IgD-negative memory B cell (primary cell): ENCODE measurements around the gene NRSN1. TPM values are rescaled to one million over a fixed set of nuclear protein-coding genes. Genes with fewer than 3 reads are reported as not detected.
"Not testable (repeated sequence)": the region's sequence is repeated elsewhere in the genome, so short reads cannot be mapped to it uniquely, and the experiment has no call there.

ENCODE experiments used
- H3K27ac Mint-ChIP-seq, 3 donors: one replicate each; pipeline ENCODE4 v1.8.0; 2020 to 2022; ENCODE audit warnings: mild to moderate bottlenecking in 3 of 3, mixed read lengths in 3 of 3, moderate library complexity in 1 of 3
- H3K27me3 Mint-ChIP-seq: one replicate; pipeline ENCODE4 v1.8.0; 2021; ENCODE audit warnings: mixed read lengths
- H3K36me3 Mint-ChIP-seq: one replicate; pipeline ENCODE4 v1.8.0; 2020; ENCODE audit warnings: mild to moderate bottlenecking, mixed read lengths
- H3K4me1 Mint-ChIP-seq, 3 donors: one replicate each; pipeline ENCODE4 v1.8.0; 2020 to 2022; ENCODE audit warnings: mixed read lengths in 3 of 3, mild to moderate bottlenecking in 1 of 3
- H3K4me3 Mint-ChIP-seq, 4 donors: one replicate each; pipeline ENCODE4 v1.8.0; 2020 to 2022; ENCODE audit warnings: mild to moderate bottlenecking in 4 of 4, mixed read lengths in 4 of 4, moderate library complexity in 3 of 4
- H3K9me3 Mint-ChIP-seq, 3 donors: one replicate each; pipeline ENCODE4 v1.8.0; 2020 to 2021; ENCODE audit warnings: mixed read lengths in 3 of 3, mild to moderate bottlenecking in 1 of 3
- polyA plus RNA-seq: library from polyadenylated mRNA; unstranded; fragments of 300-500 nt; fragmentation: Illumina TruSeq; gene quantifications from one replicate; pipeline ENCODE4 v1.2.3, GENCODE V29; 2021

Gene NRSN1
- polyA plus RNA-seq, 1 donor from 2014 or later = not detected

DNA sequence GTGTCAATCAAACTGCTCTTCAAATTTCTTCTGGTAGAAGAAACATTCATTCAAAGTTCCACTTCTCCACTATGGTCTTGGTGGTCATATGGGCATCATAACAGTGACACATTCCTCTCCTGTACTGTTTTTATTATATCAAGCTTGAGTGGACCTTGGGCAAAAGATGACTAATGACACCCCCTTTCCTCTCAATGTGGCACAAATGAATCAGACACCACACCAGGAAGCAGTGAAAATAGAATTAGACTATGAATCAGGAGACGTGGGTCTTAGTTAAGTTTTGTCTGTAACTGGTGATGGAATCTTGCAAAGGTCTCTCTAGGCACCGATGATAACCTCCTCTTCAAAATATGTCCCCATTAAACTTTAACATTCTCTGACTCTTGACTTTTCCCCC, 9.0 kb upstream of the NRSN1 start:
- Mint-ChIP-seq H3K4me3 (no peak overlapping the region), H3K4me1 (peaks cover 0 to 2% (median 0%) of the 10 kb centered on the region in 3 donors), H3K27ac (no peak overlapping the region), H3K27me3 (no peaks in the 10 kb centered on the region), H3K9me3 (peaks cover 0 to 6% (median 0%) of the 10 kb centered on the region in 3 donors), H3K36me3 (no peaks in the 10 kb centered on the region)

DNA sequence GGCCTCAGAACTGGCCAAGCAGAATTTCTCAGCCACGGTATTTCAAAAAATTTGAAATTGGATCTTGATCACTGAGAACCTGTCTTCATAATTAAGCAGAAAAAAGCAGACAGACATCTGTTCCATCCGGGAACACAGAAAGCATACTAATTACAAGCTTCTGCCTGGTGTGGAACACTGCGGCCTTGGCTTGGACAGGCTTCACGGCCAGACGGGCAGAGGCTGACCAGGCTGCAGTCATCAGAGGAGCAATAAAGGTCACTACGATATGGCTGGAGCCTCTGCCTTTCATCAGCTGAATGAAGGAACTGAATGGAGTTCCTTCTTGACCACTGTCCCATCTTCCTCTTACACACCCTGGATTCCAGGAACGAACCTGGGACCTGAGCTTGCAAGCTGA, 3.9 kb upstream of the NRSN1 start:
- H3K4me3 Mint-ChIP-seq = no peak overlapping the region
- H3K27ac Mint-ChIP-seq = no peak overlapping the region
- H3K36me3 Mint-ChIP-seq = no peaks in the 10 kb centered on the region
- peaks cover 14% of the 10 kb centered on the region for H3K27me3 Mint-ChIP-seq
- peaks cover 0 to 14% (median 2%) of the 10 kb centered on the region in 3 donors for H3K9me3 Mint-ChIP-seq
- H3K4me1 Mint-ChIP-seq = peaks cover 0 to 2% (median 0%) of the 10 kb centered on the region in 3 donors

DNA sequence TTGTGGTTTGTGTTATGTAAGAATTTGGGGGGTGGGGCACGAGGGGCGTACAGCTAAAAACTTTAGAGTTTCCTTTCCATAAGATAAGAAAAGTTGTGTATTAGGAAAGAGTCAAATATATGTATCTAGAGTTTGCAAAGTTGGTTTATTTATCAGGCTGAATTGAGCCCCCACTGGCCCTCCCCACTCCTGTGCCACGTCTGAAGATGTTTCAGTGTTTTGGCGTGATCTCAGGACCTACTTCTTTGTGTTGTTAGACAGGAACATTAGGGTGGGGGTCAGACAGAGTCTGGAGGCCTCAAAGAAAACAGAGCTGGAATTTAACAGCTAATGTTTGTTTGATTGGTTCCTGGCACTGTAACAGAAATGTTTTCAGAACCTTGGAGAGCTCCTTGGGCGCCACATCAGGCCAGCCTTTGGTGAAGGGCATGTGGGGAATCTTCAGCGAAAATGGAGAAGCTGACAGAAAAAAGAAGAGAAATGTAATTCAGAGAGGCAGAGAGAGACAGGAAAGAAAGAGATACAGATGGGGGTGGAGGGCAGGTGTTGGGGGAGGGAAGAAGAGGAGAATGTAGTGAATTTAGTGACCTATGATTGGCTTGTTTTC, 674 bp downstream of the NRSN1 start:
- Mint-ChIP-seq H3K9me3 (peaks cover 0 to 9% (median 3%) of the 10 kb centered on the region in 3 donors), H3K4me3 (no peak overlapping the region), H3K27ac (no peak overlapping the region), H3K27me3 (peaks cover 14% of the 10 kb centered on the region), H3K4me1 (no peaks in the 10 kb centered on the region), H3K36me3 (no peaks in the 10 kb centered on the region)

DNA sequence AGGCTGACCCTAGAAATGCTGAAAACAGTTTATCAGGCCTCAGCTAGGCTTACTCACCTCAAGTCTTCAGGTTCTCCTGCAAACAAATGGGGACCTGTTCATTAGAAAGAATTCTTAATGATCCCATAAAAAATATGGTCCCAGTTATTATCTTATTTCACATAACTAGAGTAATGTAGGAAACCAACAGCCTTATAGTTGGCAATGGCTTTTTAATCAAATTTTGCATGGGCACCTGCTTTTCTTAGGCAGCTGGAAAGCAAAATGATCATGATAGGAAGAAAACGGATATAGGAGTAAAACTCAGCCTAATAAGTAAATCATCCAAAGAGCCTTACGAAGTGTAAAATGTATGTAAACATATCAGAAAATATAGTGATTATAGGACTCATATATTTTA, 1.3 kb downstream of the NRSN1 start:
- H3K9me3 Mint-ChIP-seq = peaks cover 0 to 9% (median 3%) of the 10 kb centered on the region in 3 donors
- H3K4me3 Mint-ChIP-seq = no peak overlapping the region

GRCh38 chr6:24131751-24132150, 5.7 kb downstream of the NRSN1 start:
- no peaks in the 10 kb centered on the region for H3K27me3 Mint-ChIP-seq
- H3K4me1 Mint-ChIP-seq = no peaks in the 10 kb centered on the region
- no peak overlapping the region for H3K4me3 Mint-ChIP-seq
- peaks cover 0 to 2% (median 1%) of the 10 kb centered on the region in 3 donors for H3K9me3 Mint-ChIP-seq
- no peaks in the 10 kb centered on the region for H3K36me3 Mint-ChIP-seq
- H3K27ac Mint-ChIP-seq = no peak overlapping the region

More for the DNA sequence above, 1.3 kb downstream of the NRSN1 start:
- H3K27ac Mint-ChIP-seq = no peak overlapping the region
- H3K27me3 Mint-ChIP-seq = peaks cover 11% of the 10 kb centered on the region
- H3K4me1 Mint-ChIP-seq = no peaks in the 10 kb centered on the region
- no peaks in the 10 kb centered on the region for H3K36me3 Mint-ChIP-seq

GRCh38 chr6:24139080-24139479, 13.1 kb downstream of the NRSN1 start:
- no peaks in the 10 kb centered on the region for H3K36me3 Mint-ChIP-seq

DNA sequence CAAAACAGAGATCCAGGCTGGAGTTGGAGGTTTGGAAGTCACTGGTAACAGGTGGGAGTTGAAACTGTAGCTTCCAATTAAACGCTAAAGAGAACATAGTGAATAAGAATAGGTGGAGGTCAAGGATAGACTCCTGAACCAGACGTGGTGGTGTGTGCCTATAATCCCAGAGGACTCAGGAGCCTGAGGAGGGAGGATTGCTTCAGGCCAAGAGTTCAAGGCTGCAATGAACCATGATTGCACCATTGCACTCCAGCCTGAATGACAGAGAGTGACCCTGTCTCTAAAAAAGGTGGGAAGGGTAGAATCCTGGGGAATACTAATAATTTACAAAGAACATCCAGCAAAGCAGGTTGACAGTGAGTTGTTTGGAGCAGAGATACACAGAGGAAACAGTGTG, 13.6 kb downstream of the NRSN1 start:
- Mint-ChIP-seq H3K4me1 (peaks cover 0 to 3% (median 0%) of the 10 kb centered on the region in 3 donors), H3K9me3 (peaks cover 0 to 8% (median 0%) of the 10 kb centered on the region in 3 donors), H3K36me3 (no peaks in the 10 kb centered on the region), H3K27ac (no peak overlapping the region), H3K27me3 (peaks cover 2% of the 10 kb centered on the region), H3K4me3 (no peak overlapping the region)

More at GRCh38 chr6:24139080-24139479, 13.1 kb downstream of the NRSN1 start:
- Mint-ChIP-seq H3K27me3 (peaks cover 2% of the 10 kb centered on the region), H3K27ac (no peak overlapping the region), H3K9me3 (peaks cover 0 to 8% (median 0%) of the 10 kb centered on the region in 3 donors), H3K4me3 (no peak overlapping the region), H3K4me1 (peaks cover 0 to under 1% (median 0%) of the 10 kb centered on the region in 3 donors)

- Mint-ChIP-seq H3K36me3 (no peaks in the 10 kb centered on the region), H3K4me1 (peaks cover 0 to 3% (median 0%) of the 10 kb centered on the region in 3 donors), H3K27me3 (peaks cover 2% of the 10 kb centered on the region), H3K4me3 (no peak overlapping the region), H3K9me3 (peaks cover 0 to 8% (median 0%) of the 10 kb centered on the region in 3 donors), H3K27ac (no peak overlapping the region)
These were observed 14.6 kb downstream of the NRSN1 start for GRCh38 chr6:24140591-24140990.

DNA sequence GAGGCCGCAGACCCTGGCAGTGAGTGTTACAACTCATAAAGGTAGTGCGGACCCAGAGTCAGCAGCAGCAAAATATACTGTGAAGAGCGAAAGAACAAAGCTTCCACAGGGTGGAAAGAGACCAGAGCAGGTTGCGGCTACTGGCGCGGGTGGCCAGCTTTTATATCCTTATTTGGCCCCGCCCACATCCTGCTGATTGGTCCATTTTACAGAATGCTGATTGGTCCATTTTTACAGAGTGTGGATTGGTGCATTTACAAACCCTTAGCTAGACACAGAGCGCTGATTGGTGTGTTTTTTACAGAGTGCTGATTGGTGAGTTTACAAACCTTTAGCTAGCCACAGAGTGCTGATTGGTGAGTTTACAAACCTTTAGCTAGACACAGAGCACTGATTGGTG, 16.7 kb downstream of the NRSN1 start:
- H3K4me1 Mint-ChIP-seq = not testable (repeated sequence)

GRCh38 chr6:24145690-24146131, 19.7 kb downstream of the NRSN1 start:
- Mint-ChIP-seq H3K36me3 (no peaks in the 10 kb centered on the region), H3K4me1 (peaks cover 0 to 3% (median 0%) of the 10 kb centered on the region in 3 donors)

More for the DNA sequence above, 16.7 kb downstream of the NRSN1 start:
- H3K4me3 Mint-ChIP-seq, H3K27me3 Mint-ChIP-seq, H3K27ac Mint-ChIP-seq, H3K9me3 Mint-ChIP-seq, H3K36me3 Mint-ChIP-seq: not testable (repeated sequence)

GRCh38 chr6:24146871-24147270, 20.9 kb downstream of the NRSN1 start:
- H3K27me3 Mint-ChIP-seq = no peaks in the 10 kb centered on the region
- peaks cover 0 to 3% (median 0%) of the 10 kb centered on the region in 3 donors for H3K4me1 Mint-ChIP-seq

More at GRCh38 chr6:24145690-24146131, 19.7 kb downstream of the NRSN1 start:
- H3K27ac Mint-ChIP-seq = no peak overlapping the region
- no peaks in the 10 kb centered on the region for H3K9me3 Mint-ChIP-seq
- H3K4me3 Mint-ChIP-seq = no peak overlapping the region
- H3K27me3 Mint-ChIP-seq = peaks cover 2% of the 10 kb centered on the region

DNA sequence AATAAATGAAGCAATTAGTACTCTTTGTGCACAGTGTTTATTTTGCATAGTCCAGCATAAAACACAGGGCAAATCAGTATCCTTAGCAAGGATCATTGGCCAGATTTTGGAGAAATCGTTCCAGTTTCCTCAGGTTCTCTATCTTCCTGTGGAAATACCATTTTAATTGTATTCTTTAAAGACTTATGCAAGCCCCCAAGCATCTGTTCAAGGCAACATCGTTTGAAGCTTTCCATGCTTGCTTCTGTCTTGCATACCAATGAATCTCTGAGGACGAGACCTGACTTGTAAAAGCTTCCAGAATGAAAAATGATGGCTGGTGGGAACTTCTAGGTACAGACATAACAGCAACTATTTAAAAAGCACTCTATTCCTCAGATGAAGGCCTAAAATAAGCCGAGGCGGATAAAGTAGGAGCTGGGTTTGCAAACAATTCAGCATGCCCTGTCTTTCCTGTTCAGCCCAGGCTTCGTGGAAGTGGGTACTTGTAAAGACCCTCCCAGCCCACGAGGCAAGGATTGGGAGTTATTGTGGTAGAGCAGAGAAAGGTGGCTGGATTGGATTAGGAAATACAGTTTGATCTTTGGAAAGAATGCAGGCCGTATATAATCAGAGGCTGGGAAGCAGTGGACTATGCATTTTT, 21.6 kb downstream of the NRSN1 start:
- Mint-ChIP-seq H3K4me3 (no peak overlapping the region), H3K27me3 (no peaks in the 10 kb centered on the region), H3K27ac (no peak overlapping the region), H3K9me3 (no peaks in the 10 kb centered on the region), H3K36me3 (no peaks in the 10 kb centered on the region), H3K4me1 (peaks cover 0 to 3% (median 0%) of the 10 kb centered on the region in 3 donors)

More at GRCh38 chr6:24146871-24147270, 20.9 kb downstream of the NRSN1 start:
- no peak overlapping the region for H3K4me3 Mint-ChIP-seq
- no peak overlapping the region for H3K27ac Mint-ChIP-seq
- no peaks in the 10 kb centered on the region for H3K9me3 Mint-ChIP-seq
- H3K36me3 Mint-ChIP-seq = no peaks in the 10 kb centered on the region

DNA sequence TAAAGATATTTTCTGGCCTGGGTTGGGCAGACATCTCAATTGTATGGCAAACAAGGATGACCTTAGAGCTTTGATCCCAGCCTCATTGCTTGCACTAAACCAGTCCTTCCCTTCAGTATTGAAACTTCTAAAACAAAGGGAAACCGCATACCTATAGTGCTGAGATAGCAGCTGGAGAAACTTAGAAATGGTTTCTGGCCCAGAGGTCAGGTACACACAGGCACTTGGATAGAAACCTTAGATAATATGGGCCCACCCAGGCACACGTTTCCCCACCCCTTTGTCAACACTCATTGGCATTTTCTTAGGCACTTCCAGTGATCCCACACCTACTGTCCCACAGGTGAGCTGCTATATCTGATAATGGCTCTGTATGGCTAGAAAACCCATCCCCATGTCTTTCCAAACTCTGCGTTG, 22.1 kb downstream of the NRSN1 start:
- Mint-ChIP-seq H3K27ac (no peak overlapping the region), H3K9me3 (no peaks in the 10 kb centered on the region), H3K27me3 (no peaks in the 10 kb centered on the region), H3K36me3 (no peaks in the 10 kb centered on the region), H3K4me1 (peaks cover 0 to 3% (median 0%) of the 10 kb centered on the region in 3 donors), H3K4me3 (no peak overlapping the region)

GRCh38 chr6:24148684-24149083, 22.7 kb downstream of the NRSN1 start:
- Mint-ChIP-seq H3K36me3 (no peaks in the 10 kb centered on the region), H3K4me3 (no peak overlapping the region), H3K9me3 (no peaks in the 10 kb centered on the region), H3K27ac (no peak overlapping the region), H3K27me3 (no peaks in the 10 kb centered on the region), H3K4me1 (peaks cover 0 to 3% (median 0%) of the 10 kb centered on the region in 3 donors)

DNA sequence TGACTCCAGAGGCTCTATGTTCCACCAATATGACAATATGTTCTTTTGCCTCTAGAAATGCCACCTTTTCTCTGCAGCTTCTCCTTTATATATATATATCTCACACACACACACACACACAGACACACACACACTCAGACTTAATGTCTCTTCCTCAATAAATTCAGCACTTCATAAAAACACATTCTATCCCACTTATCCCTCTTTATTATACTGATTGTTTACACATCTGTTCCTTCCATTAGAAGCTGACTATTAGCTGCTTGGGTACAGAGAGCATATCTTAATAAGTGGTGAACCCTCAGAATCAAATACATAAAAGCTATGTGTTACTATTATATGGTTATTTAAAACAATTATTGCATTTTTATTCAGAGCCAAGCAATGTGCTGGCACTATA, 23.3 kb downstream of the NRSN1 start:
- Mint-ChIP-seq H3K9me3 (no peaks in the 10 kb centered on the region), H3K27ac (no peak overlapping the region), H3K27me3 (no peaks in the 10 kb centered on the region), H3K4me3 (no peak overlapping the region), H3K4me1 (peaks cover 0 to 1% (median 0%) of the 10 kb centered on the region in 3 donors), H3K36me3 (no peaks in the 10 kb centered on the region)

- H3K27ac Mint-ChIP-seq = no peak overlapping the region
- H3K4me1 Mint-ChIP-seq = no peaks in the 10 kb centered on the region
- no peaks in the 10 kb centered on the region for H3K36me3 Mint-ChIP-seq
- H3K9me3 Mint-ChIP-seq = no peaks in the 10 kb centered on the region
- no peak overlapping the region for H3K4me3 Mint-ChIP-seq
- no peaks in the 10 kb centered on the region for H3K27me3 Mint-ChIP-seq
These were observed 23.8 kb downstream of the NRSN1 start for GRCh38 chr6:24149836-24150235.
